ENCODE measurements around the gene RNF181. TPM values are rescaled to one million over a fixed set of nuclear protein-coding genes. Genes with fewer than 3 reads are reported as not detected.

The RNF181 gene
- total RNA-seq, 1 experiment from 2014 or later: 77.5 TPM

GRCh38 chr2:85584354-85584856 lies 11.1 kb upstream of the RNF181 start, which contains the start of gene VAMP5:
TSS of gene VAMP5 (plus strand) at chr2:85584431. CDS start at chr2:85584491, 60 bp downstream.
- intact Hi-C loops (cut with micrococcal nuclease): no loop called here
- no peaks in the 10 kb centered on the region for H3K9me3 ChIP-seq (ENCODE audit: control insufficient read depth in 1 of 2, insufficient read depth in 1 of 2, low read depth in 1 of 2, low read length in 2 of 2)
- no peak within 1 kb of the TSS for H2AFZ ChIP-seq (ENCODE audit: low read depth, low read length, poor library complexity, severe bottlenecking)
- peaks cover 20 to 23% of the 10 kb centered on the region in 2 experiments for H3K4me1 ChIP-seq (ENCODE audit: control insufficient read depth in 1 of 2, insufficient read depth in 2 of 2, low read length in 2 of 2)
- ATAC-seq (no peak), DNase-seq (ENCODE audit: low read depth, low spot score) (no peak)
- POLR2A ChIA-PET: interaction anchor here (1.0 to 1.1 kb wide), 2 partner anchors 11 to 27 kb away, joined by 3 read pairs; partner anchors contain the start of genes C2orf68 and RNF181
- H3K27ac ChIP-seq (ENCODE audit: low read depth, low read length): peak within 1 kb of the TSS; percentile 75
- H4K20me1 ChIP-seq (ENCODE audit: insufficient read depth): no peaks in the 10 kb centered on the region
- BruUV-seq (replicated peaks): no TSS peak
- H3K79me2 ChIP-seq (ENCODE audit: insufficient read depth, low read length): no peaks in the 10 kb centered on the region
- no peaks in the 10 kb centered on the region for H3K9me2 ChIP-seq (ENCODE audit: insufficient read depth)
- H3K4me3 ChIP-seq (replicated peaks in 1 of 2; ENCODE audit: low read depth in 1 of 2, low read length in 2 of 2): peak within 1 kb of the TSS in 1 of 2 experiments; percentile 27; a peak in 2 of 4 replicates
- no peaks in the 10 kb centered on the region for H3K27me3 ChIP-seq (ENCODE audit: insufficient read depth, low read length)
- CTCF ChIA-PET: no interaction called here
- peaks cover 0 to 4% of the 10 kb centered on the region in 2 experiments; a peak in 2 of 4 replicates for H3K36me3 ChIP-seq (ENCODE audit: control insufficient read depth in 1 of 2, insufficient read depth in 2 of 2, low read length in 2 of 2)
- RAD21 ChIA-PET (ENCODE audit: low non-redundant PET in 1 of 2, low total read pairs in 2 of 2, uncharacterized antibody in 2 of 2, unreplicated experiment in 2 of 2): no interaction called here
- TF ChIP-seq POLR2A (IDR thresholded peaks at IDR 0.05; ENCODE audit: borderline replicate concordance, extremely low read depth, insufficient read depth, insufficient read length): no peak
- no peak for TF ChIP-seq CTCF (IDR thresholded peaks at IDR 0.05 in 2 of 3, conservative IDR thresholded peaks at IDR 0.05 in 1 of 3; ENCODE audit: borderline replicate concordance in 1 of 3, insufficient read depth in 1 of 3, low read depth in 2 of 3, low read length in 2 of 3)
- TF ChIP-seq TCF7L2 (IDR thresholded peaks at IDR 0.05; ENCODE audit: borderline replicate concordance, extremely low read depth, insufficient read depth, insufficient read length): no peak
- TF ChIP-seq CEBPB (IDR thresholded peaks at IDR 0.05; ENCODE audit: low read depth): no peak
- no peak for TF ChIP-seq SP1 (IDR thresholded peaks at IDR 0.05; ENCODE audit: low read depth)
- no peak for TF ChIP-seq YY1 (IDR thresholded peaks at IDR 0.05; ENCODE audit: extremely low read depth, insufficient replicate concordance, low read depth, low read length)
- no peak for TF ChIP-seq ELF1 (IDR thresholded peaks at IDR 0.05; ENCODE audit: borderline replicate concordance, low read depth)
- no peak for TF ChIP-seq EZH2phosphoT487 (IDR thresholded peaks at IDR 0.05; ENCODE audit: borderline replicate concordance)
- TF ChIP-seq ATF3 (IDR thresholded peaks at IDR 0.05): no peak
- no peak for TF ChIP-seq FOSL1 (IDR thresholded peaks at IDR 0.05; ENCODE audit: low read depth)
- TF ChIP-seq CBX3 (IDR thresholded peaks at IDR 0.05; ENCODE audit: low read depth): no peak
- TF ChIP-seq, protein P1, sequence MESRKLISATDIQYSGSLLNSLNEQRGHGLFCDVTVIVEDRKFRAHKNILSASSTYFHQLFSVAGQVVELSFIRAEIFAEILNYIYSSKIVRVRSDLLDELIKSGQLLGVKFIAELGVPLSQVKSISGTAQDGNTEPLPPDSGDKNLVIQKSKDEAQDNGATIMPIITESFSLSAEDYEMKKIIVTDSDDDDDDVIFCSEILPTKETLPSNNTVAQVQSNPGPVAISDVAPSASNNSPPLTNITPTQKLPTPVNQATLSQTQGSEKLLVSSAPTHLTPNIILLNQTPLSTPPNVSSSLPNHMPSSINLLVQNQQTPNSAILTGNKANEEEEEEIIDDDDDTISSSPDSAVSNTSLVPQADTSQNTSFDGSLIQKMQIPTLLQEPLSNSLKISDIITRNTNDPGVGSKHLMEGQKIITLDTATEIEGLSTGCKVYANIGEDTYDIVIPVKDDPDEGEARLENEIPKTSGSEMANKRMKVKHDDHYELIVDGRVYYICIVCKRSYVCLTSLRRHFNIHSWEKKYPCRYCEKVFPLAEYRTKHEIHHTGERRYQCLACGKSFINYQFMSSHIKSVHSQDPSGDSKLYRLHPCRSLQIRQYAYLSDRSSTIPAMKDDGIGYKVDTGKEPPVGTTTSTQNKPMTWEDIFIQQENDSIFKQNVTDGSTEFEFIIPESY (IDR thresholded peaks at IDR 0.05; ENCODE audit: extremely low read depth, insufficient replicate concordance, low read length): no peak
- no peak for TF ChIP-seq ZFX (IDR thresholded peaks at IDR 0.05)
- TF ChIP-seq SRF (IDR thresholded peaks at IDR 0.05; ENCODE audit: low read depth): no peak
- no peak for TF ChIP-seq JUND (IDR thresholded peaks at IDR 0.05)
- TF ChIP-seq, protein P2, sequence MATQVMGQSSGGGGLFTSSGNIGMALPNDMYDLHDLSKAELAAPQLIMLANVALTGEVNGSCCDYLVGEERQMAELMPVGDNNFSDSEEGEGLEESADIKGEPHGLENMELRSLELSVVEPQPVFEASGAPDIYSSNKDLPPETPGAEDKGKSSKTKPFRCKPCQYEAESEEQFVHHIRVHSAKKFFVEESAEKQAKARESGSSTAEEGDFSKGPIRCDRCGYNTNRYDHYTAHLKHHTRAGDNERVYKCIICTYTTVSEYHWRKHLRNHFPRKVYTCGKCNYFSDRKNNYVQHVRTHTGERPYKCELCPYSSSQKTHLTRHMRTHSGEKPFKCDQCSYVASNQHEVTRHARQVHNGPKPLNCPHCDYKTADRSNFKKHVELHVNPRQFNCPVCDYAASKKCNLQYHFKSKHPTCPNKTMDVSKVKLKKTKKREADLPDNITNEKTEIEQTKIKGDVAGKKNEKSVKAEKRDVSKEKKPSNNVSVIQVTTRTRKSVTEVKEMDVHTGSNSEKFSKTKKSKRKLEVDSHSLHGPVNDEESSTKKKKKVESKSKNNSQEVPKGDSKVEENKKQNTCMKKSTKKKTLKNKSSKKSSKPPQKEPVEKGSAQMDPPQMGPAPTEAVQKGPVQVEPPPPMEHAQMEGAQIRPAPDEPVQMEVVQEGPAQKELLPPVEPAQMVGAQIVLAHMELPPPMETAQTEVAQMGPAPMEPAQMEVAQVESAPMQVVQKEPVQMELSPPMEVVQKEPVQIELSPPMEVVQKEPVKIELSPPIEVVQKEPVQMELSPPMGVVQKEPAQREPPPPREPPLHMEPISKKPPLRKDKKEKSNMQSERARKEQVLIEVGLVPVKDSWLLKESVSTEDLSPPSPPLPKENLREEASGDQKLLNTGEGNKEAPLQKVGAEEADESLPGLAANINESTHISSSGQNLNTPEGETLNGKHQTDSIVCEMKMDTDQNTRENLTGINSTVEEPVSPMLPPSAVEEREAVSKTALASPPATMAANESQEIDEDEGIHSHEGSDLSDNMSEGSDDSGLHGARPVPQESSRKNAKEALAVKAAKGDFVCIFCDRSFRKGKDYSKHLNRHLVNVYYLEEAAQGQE (IDR thresholded peaks at IDR 0.05; ENCODE audit: low read depth): no peak
- no peak for TF ChIP-seq POLR2AphosphoS5 (IDR thresholded peaks at IDR 0.05; ENCODE audit: low read depth, low read length)
- peak within 1 kb of the TSS; percentile 78 for H3K4me2 ChIP-seq (ENCODE audit: low read length)
- H3K9ac ChIP-seq (ENCODE audit: low read length): peak within 1 kb of the TSS; percentile 46
